Bronchial epithelial cell (primary cell): ENCODE data around the gene CXCL16. TPM values are rescaled to one million over a fixed set of nuclear protein-coding genes. Genes with fewer than 3 reads are reported as not detected.

Experiments
- DNase-seq: peaks from one replicate; pipeline ENCODE4 v3.0.0-alpha.2; 2010; ENCODE audit warnings: low read depth
- FAIRE-seq: peaks from 2 replicates; lab custom pipeline; 2011; peaks lifted over from hg19 to GRCh38; lab: Jason Lieb, UNC
- H3K27me3 ChIP-seq: 2 replicates; pipeline ENCODE4 v1.5.1; 2011; ENCODE audit warnings: low read length; ENCODE audit not compliant: control insufficient read depth, insufficient read depth
- H3K36me3 ChIP-seq: 2 replicates; pipeline ENCODE4 v1.5.1; 2011; ENCODE audit warnings: low read length; ENCODE audit not compliant: control insufficient read depth, insufficient read depth
- H3K4me3 ChIP-seq: 2 replicates; pipeline ENCODE4 v1.5.1; 2011; ENCODE audit warnings: mild to moderate bottlenecking, low read depth, low read length, control low read depth
- CTCF ChIP-seq: IDR thresholded peaks from 2 replicates; pipeline ENCODE4 v1.5.1; 2011; ENCODE audit warnings: mild to moderate bottlenecking, moderate library complexity, low read length, control low read depth, inconsistent platforms; ENCODE audit not compliant: insufficient read depth, severe bottlenecking
- total RNA-seq: library from RNA; depleted of rRNA; stranded (reverse); fragments of >200 nt; gene quantifications from 2 replicates; pipeline ENCODE4 v1.2.1, GENCODE V29; 2014

CXCL16 gene
- total RNA-seq, 1 donor from 2014 or later, result 9.2 TPM

- no peaks in the 10 kb centered on the region for H3K27me3 ChIP-seq
- FAIRE-seq, result no peak
- DNase-seq, result no peak
Observed at GRCh38 chr17:4722678-4723240, 17.0 kb downstream of the CXCL16 start.

GRCh38 chr17:4721203-4722135 is 18.3 kb downstream of the CXCL16 start:
- peak; percentile 65 for DNase-seq

More at GRCh38 chr17:4722678-4723240, 17.0 kb downstream of the CXCL16 start:
- no peak overlapping the region for H3K4me3 ChIP-seq
- TF ChIP-seq CTCF, result no peak
- no peaks in the 10 kb centered on the region for H3K36me3 ChIP-seq

GRCh38 chr17:4720787-4721186 is 18.9 kb downstream of the CXCL16 start:
- FAIRE-seq, result no peak
- no peaks in the 10 kb centered on the region for H3K36me3 ChIP-seq

More at GRCh38 chr17:4721203-4722135, 18.3 kb downstream of the CXCL16 start:
- Histone ChIP-seq H3K4me3 (no peak overlapping the region), H3K36me3 (no peaks in the 10 kb centered on the region), H3K27me3 (no peaks in the 10 kb centered on the region)
- no peak for FAIRE-seq
- TF ChIP-seq CTCF, result no peak

GRCh38 chr17:4719684-4720221 is 20.0 kb downstream of the CXCL16 start:
- no peak for DNase-seq
- no peak for TF ChIP-seq CTCF
- Histone ChIP-seq H3K4me3 (no peak overlapping the region), H3K27me3 (no peaks in the 10 kb centered on the region), H3K36me3 (no peaks in the 10 kb centered on the region)
- no peak for FAIRE-seq

More at GRCh38 chr17:4720787-4721186, 18.9 kb downstream of the CXCL16 start:
- no peak for TF ChIP-seq CTCF
- H3K27me3 ChIP-seq, result no peaks in the 10 kb centered on the region
- no peak overlapping the region for H3K4me3 ChIP-seq
- DNase-seq, result no peak

- Histone ChIP-seq H3K4me3 (no peak overlapping the region), H3K27me3 (no peaks in the 10 kb centered on the region), H3K36me3 (no peaks in the 10 kb centered on the region)
- TF ChIP-seq CTCF, result no peak
- DNase-seq (no peak), FAIRE-seq (no peak)
Observed at GRCh38 chr17:4719146-4719545, 20.6 kb downstream of the CXCL16 start.
